ENCODE measurements around the gene ANKK1. TPM values are rescaled to one million over a fixed set of nuclear protein-coding genes. Genes with fewer than 3 reads are reported as not detected.

The ANKK1 gene
- total RNA-seq, 4 donors from 2014 or later, result 3.2 to 5.6 (median 4.8) TPM

DNA sequence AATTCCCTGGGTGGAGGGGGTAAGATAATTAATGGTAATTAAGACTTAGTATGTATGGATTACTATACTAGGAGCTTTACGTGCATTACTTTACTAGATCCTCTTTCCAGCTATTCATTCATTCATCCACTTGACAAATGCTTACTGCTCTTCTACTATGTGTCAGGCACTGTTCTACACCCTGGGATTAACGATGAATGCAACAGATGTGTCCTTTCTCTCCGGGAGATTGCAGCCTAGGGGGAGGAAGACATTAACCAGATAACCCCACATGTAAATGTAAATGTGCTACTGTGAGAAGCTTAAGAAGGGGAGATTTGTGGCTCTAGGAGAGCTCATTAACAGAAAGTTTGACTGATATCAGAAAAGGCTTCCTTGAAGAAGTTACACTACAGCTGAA, 1.7 kb downstream of the ANKK1 start:
- WGBS, result 42% methylated on average over 3 of the region's 3 CpGs
- Histone ChIP-seq H3K27ac (no peak overlapping the region), H3K36me3 (no peaks in the 10 kb centered on the region), H3K9me3 (no peaks in the 10 kb centered on the region), H3K27me3 (peaks cover 9% of the 10 kb centered on the region), H3K4me1 (peaks cover 19% of the 10 kb centered on the region), H3K4me3 (no peak overlapping the region)
- TF ChIP-seq POLR2AphosphoS5 (IDR thresholded peaks at IDR 0.05) (no peak), EP300 (IDR thresholded peaks at IDR 0.05) (no peak), POLR2A (IDR thresholded peaks at IDR 0.05) (no peak)
- TF ChIP-seq, protein P1, sequence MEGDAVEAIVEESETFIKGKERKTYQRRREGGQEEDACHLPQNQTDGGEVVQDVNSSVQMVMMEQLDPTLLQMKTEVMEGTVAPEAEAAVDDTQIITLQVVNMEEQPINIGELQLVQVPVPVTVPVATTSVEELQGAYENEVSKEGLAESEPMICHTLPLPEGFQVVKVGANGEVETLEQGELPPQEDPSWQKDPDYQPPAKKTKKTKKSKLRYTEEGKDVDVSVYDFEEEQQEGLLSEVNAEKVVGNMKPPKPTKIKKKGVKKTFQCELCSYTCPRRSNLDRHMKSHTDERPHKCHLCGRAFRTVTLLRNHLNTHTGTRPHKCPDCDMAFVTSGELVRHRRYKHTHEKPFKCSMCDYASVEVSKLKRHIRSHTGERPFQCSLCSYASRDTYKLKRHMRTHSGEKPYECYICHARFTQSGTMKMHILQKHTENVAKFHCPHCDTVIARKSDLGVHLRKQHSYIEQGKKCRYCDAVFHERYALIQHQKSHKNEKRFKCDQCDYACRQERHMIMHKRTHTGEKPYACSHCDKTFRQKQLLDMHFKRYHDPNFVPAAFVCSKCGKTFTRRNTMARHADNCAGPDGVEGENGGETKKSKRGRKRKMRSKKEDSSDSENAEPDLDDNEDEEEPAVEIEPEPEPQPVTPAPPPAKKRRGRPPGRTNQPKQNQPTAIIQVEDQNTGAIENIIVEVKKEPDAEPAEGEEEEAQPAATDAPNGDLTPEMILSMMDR (IDR thresholded peaks at IDR 0.05), result no peak
- no peak for DNase-seq (ENCODE audit: low spot score in 2 of 2)

DNA sequence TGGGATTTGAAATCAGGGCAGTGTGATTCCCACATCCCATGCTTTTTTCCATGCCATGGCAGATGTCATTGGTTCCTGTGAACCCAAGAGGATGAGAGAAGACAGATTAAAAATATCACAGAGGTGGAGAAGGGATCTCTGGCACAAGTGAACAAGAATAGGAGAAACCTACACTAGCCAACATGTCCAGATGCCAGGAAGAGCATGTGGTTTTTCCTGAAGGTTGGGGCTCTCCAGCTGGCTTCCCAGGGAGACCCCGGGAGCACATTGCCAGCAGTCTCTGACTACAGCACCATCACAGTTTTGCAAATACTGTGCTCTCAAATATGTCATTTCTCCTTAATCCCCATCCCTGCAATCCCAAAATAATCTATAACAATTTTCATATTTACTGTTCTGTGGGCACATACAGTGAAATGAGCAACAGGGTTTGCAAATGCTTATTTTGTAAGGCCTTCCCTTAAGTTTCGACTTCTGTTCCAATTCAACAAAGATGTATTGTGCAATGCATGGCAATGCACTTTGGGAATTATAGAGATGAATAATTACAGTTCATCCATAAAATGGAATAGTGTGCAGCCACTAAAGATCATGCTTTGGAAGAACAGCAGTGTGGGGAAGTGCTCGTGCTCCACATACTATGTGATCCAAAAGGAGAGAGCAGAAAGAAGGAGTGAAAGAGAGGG, 4.8 kb downstream of the ANKK1 start:
- no peaks in the 10 kb centered on the region for H3K9me3 ChIP-seq
- H3K4me3 ChIP-seq, result no peak overlapping the region
- TF ChIP-seq POLR2AphosphoS5 (IDR thresholded peaks at IDR 0.05), result no peak
- TF ChIP-seq POLR2A (IDR thresholded peaks at IDR 0.05), result no peak
- TF ChIP-seq, protein P1 (IDR thresholded peaks at IDR 0.05), result no peak
- no peak for TF ChIP-seq EP300 (IDR thresholded peaks at IDR 0.05)
- 63% methylated on average over 3 of the region's 3 CpGs for WGBS
- peaks cover 7% of the 10 kb centered on the region for H3K27me3 ChIP-seq
- H3K4me1 ChIP-seq, result peaks cover 7% of the 10 kb centered on the region
- no peak overlapping the region for H3K27ac ChIP-seq
- H3K36me3 ChIP-seq, result no peaks in the 10 kb centered on the region
- DNase-seq (ENCODE audit: low spot score in 2 of 2), result peak in 1 of 2 donors; percentile 4

DNA sequence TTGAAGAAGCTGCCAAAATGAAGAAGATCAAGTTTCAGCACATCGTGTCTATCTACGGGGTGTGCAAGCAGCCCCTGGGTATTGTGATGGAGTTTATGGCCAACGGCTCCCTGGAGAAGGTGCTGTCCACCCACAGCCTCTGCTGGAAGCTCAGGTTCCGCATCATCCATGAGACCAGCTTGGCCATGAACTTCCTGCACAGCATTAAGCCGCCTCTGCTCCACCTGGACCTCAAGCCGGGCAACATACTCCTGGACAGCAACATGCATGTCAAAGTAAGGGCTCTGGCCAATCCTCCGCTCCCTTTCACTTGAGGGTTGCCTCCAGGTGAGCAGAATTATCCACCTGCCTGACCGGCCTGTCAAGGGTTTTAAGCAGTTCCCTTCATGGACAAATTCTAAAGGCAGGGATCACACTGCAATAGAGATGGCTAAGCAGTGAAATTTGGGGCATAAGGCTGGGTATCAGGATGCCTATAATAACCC, 6.0 kb downstream of the ANKK1 start:
- H3K27me3 ChIP-seq, result no peaks in the 10 kb centered on the region
- DNase-seq (ENCODE audit: low spot score in 2 of 2), result no peak
- H3K36me3 ChIP-seq, result no peaks in the 10 kb centered on the region
- no peaks in the 10 kb centered on the region for H3K9me3 ChIP-seq
- H3K27ac ChIP-seq, result no peak overlapping the region
- peaks cover 3% of the 10 kb centered on the region for H3K4me1 ChIP-seq
- no peak overlapping the region for H3K4me3 ChIP-seq
- 66% methylated on average over 4 of the region's 8 CpGs for WGBS
- TF ChIP-seq, protein P1 (IDR thresholded peaks at IDR 0.05), result no peak
- no peak for TF ChIP-seq POLR2AphosphoS5 (IDR thresholded peaks at IDR 0.05)
- no peak for TF ChIP-seq EP300 (IDR thresholded peaks at IDR 0.05)
- no peak for TF ChIP-seq POLR2A (IDR thresholded peaks at IDR 0.05)

DNA sequence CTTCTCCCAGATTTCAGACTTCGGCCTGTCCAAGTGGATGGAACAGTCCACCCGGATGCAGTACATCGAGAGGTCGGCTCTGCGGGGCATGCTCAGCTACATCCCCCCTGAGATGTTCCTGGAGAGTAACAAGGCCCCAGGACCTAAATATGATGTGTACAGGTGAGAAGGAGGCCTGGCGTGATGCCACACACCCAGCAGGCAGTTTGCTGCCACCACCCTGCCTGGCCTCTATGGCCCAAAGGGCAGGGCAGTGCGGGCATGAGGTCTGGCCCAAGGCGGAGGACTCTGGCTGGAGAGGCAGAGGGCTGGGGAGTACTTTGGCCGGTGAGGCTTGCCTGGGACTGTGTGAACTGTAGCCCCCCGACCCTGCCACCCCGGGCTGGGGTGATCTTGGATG, 7.3 kb downstream of the ANKK1 start:
- Histone ChIP-seq H3K36me3 (no peaks in the 10 kb centered on the region), H3K27me3 (no peaks in the 10 kb centered on the region), H3K9me3 (no peaks in the 10 kb centered on the region), H3K4me1 (peaks cover 3% of the 10 kb centered on the region), H3K27ac (no peak overlapping the region), H3K4me3 (no peak overlapping the region)
- WGBS, result 88% methylated on average over 7 of the region's 11 CpGs
- DNase-seq (ENCODE audit: low spot score in 2 of 2), result peak in 1 of 2 donors; percentile 65
- TF ChIP-seq POLR2AphosphoS5 (IDR thresholded peaks at IDR 0.05) (no peak), POLR2A (IDR thresholded peaks at IDR 0.05) (no peak), EP300 (IDR thresholded peaks at IDR 0.05) (no peak)
- TF ChIP-seq, protein P1 (IDR thresholded peaks at IDR 0.05), result no peak

DNA sequence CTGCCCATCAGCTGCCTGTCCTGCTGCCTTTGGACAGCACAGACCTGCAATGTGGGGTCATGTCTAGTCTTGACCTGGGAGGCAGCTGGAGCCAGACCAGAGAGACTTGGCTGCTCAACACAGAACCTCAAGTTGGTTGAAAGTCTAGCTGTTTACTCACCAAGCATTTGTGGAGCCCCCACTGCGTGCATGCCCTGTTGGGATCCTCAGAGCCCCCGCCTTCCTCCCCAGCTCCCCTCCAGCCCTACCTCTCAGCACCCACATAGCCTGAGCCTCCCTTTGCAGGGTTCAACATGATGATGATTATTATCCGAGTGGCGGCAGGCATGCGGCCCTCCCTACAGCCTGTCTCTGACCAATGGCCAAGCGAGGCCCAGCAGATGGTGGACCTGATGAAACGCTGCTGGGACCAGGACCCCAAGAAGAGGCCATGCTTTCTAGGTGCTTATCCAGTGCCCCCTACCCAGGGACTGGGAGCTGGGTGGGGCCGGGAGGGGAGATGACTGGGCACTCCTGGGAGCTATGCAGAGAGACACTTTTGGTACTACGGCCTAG, 8.3 kb downstream of the ANKK1 start:
- Histone ChIP-seq H3K27ac (no peak overlapping the region), H3K27me3 (no peaks in the 10 kb centered on the region), H3K4me1 (peaks cover 3% of the 10 kb centered on the region), H3K9me3 (no peaks in the 10 kb centered on the region), H3K4me3 (no peak overlapping the region), H3K36me3 (no peaks in the 10 kb centered on the region)
- DNase-seq (ENCODE audit: low spot score in 2 of 2), result no peak
- 88% methylated on average over 6 of the region's 9 CpGs for WGBS
- no peak for TF ChIP-seq POLR2A (IDR thresholded peaks at IDR 0.05)
- no peak for TF ChIP-seq POLR2AphosphoS5 (IDR thresholded peaks at IDR 0.05)
